Measurements from ENCODE around the gene CAPSL. TPM values are rescaled to one million over a fixed set of nuclear protein-coding genes. Genes with fewer than 3 reads are reported as not detected.

CAPSL gene
- total and polyA plus RNA-seq, 2 experiments from 2014 or later = 0.73 TPM; not detected in 1

GRCh38 chr5:35954175-35954574 lies 15.8 kb upstream of the CAPSL start:
- H3K4me1 Mint-ChIP-seq = no peaks in the 10 kb centered on the region
- no peaks in the 10 kb centered on the region for H3K79me2 ChIP-seq (replicated peaks; ENCODE audit: insufficient read depth)
- H3K36me3 Mint-ChIP-seq (ENCODE audit: low read depth) = no peaks in the 10 kb centered on the region
- H3F3A ChIP-seq (replicated peaks; ENCODE audit: low read depth) = no peaks in the 10 kb centered on the region
- DNase-seq (ENCODE audit: low spot score) (peak; percentile 51), ATAC-seq (peak; percentile 92)
- TF ChIP-seq NANOG (IDR thresholded peaks at IDR 0.05; ENCODE audit: borderline replicate concordance) = no peak
- no peak for TF ChIP-seq JUNB (IDR thresholded peaks at IDR 0.05; ENCODE audit: unreplicated experiment)
- TF ChIP-seq CREB1 (CRISPR knock-in tag; IDR thresholded peaks at IDR 0.05; ENCODE audit: low read depth) = no peak
- peak; percentile 21 to 28; a peak in 2 of 4 replicates for TF ChIP-seq CTCF (conservative IDR thresholded peaks at IDR 0.05; ENCODE audit: low read depth in 2 of 2)
- TF ChIP-seq REST (IDR thresholded peaks at IDR 0.05; ENCODE audit: unreplicated experiment) = no peak
- TF ChIP-seq ETS1 (IDR thresholded peaks at IDR 0.05) = no peak
- peaks cover 2% of the 10 kb centered on the region; the same call in 1 of the 2 replicates for H3K9me2 ChIP-seq (ENCODE audit: insufficient read depth)
- no peak overlapping the region for H3K27ac Mint-ChIP-seq
- no peak overlapping the region for H3K4me3 ChIP-seq
- no peaks in the 10 kb centered on the region; the same call in 1 of the 2 replicates for H4K20me1 ChIP-seq (replicated peaks; ENCODE audit: insufficient read depth)
- H3K4me3 Mint-ChIP-seq = no peak overlapping the region
- no peaks in the 10 kb centered on the region for H3K36me3 ChIP-seq (ENCODE audit: insufficient read depth)
- H3K27ac ChIP-seq (ENCODE audit: low read depth) = no peak overlapping the region
- H3K27me3 ChIP-seq (ENCODE audit: insufficient read depth) = no peaks in the 10 kb centered on the region
- no peak overlapping the region for H3K4me2 ChIP-seq
- H3K4me1 ChIP-seq (ENCODE audit: insufficient read depth) = no peaks in the 10 kb centered on the region
- H2AFZ ChIP-seq = no peak overlapping the region
- H3K9me3 Mint-ChIP-seq = no peaks in the 10 kb centered on the region
- H3K27me3 Mint-ChIP-seq (ENCODE audit: insufficient read depth, low read depth, poor library complexity) = peaks cover 5% of the 10 kb centered on the region

- Mint-ChIP-seq H3K9me3 (no peaks in the 10 kb centered on the region), H3K27ac (no peak overlapping the region), H3K27me3 (ENCODE audit: insufficient read depth, low read depth, poor library complexity) (no peaks in the 10 kb centered on the region), H3K4me3 (no peak overlapping the region), H3K36me3 (ENCODE audit: low read depth) (no peaks in the 10 kb centered on the region), H3K4me1 (0 out of 3 replicates have a peak, but pooled peaks cover 3% of the 10 kb centered on the region)
- Histone ChIP-seq H2AFZ (no peak overlapping the region), H3K27ac (ENCODE audit: low read depth) (no peak overlapping the region), H3K4me1 (ENCODE audit: insufficient read depth) (no peaks in the 10 kb centered on the region), H3K4me2 (no peak overlapping the region), H3K27me3 (ENCODE audit: insufficient read depth) (no peaks in the 10 kb centered on the region), H3K4me3 (no peak overlapping the region), H3K36me3 (ENCODE audit: insufficient read depth) (no peaks in the 10 kb centered on the region; the same call in 1 of the 2 replicates), H3K9me2 (ENCODE audit: insufficient read depth) (0 out of 2 replicates have a peak, but pooled peaks cover 4% of the 10 kb centered on the region), H4K20me1 (replicated peaks; ENCODE audit: insufficient read depth) (no peaks in the 10 kb centered on the region), H3K79me2 (replicated peaks; ENCODE audit: insufficient read depth) (no peaks in the 10 kb centered on the region), H3F3A (replicated peaks; ENCODE audit: low read depth) (no peaks in the 10 kb centered on the region)
- ATAC-seq (no peak), DNase-seq (ENCODE audit: low spot score) (no peak)
- no peak for TF ChIP-seq STAT1 (IDR thresholded peaks at IDR 0.05; ENCODE audit: unreplicated experiment)
- TF ChIP-seq ZNF114 (CRISPR knock-in tag; IDR thresholded peaks at IDR 0.05) = no peak
- no peak for TF ChIP-seq REST (IDR thresholded peaks at IDR 0.05; ENCODE audit: unreplicated experiment)
- TF ChIP-seq ZNF331 (CRISPR knock-in tag; IDR thresholded peaks at IDR 0.05; ENCODE audit: low read depth) = no peak
- TF ChIP-seq EZH2phosphoT487 (IDR thresholded peaks at IDR 0.05; ENCODE audit: unreplicated experiment) = no peak
Observed at GRCh38 chr5:35947085-35947484, 8.7 kb upstream of the CAPSL start.
